IMR-90 (cell line): ENCODE data around the gene NELFE. TPM values are rescaled to one million over a fixed set of nuclear protein-coding genes. Genes with fewer than 3 reads are reported as not detected.

ENCODE experiments used
- ATAC-seq: fragments of 200-7000 bp; cut with Tn5 transposase; 2 replicates; pipeline ENCODE4 v1.9.1; 2020; ENCODE audit warnings: low read depth, mild to moderate bottlenecking, moderate library complexity
- BruUV-seq: library from RNA; stranded (reverse); fragments of 400-500 nt; replicated peaks from 2 replicates; lab custom pipeline; 2021; lab: Mats Ljungman, UMichigan
- CTCF ChIA-PET: fragments of 300-600 bp; formaldehyde crosslinking; extraction: SDS; loops from one replicate; lab custom pipeline; 2021; ENCODE audit warnings: antibody characterized with exemption; lab: Yijun Ruan, JAX
- POLR2A ChIA-PET: fragments of 300-600 bp; sonication (Branson Sonifier 250); formaldehyde crosslinking; loops from one replicate; lab custom pipeline; 2022; ENCODE audit warnings: antibody characterized with exemption; ENCODE audit not compliant: unreplicated experiment; lab: Charles Lee
- DNase-seq: peaks from one replicate; pipeline ENCODE4 v3.0.0; 2013
- H2AFZ ChIP-seq: replicated peaks from 2 replicates; pipeline ENCODE3; 2013; ENCODE audit warnings: low read length, mild to moderate bottlenecking; ENCODE audit not compliant: poor library complexity
- H2AK5ac ChIP-seq: 2 replicates; pipeline ENCODE4 v1.6.1; 2013; ENCODE audit warnings: low read depth, low read length, inconsistent platforms
- H2AK9ac ChIP-seq: replicated peaks from 2 replicates; pipeline ENCODE3; 2013; ENCODE audit warnings: mild to moderate bottlenecking, low read depth, low read length, moderate library complexity; ENCODE audit not compliant: poor library complexity
- H2BK120ac ChIP-seq: 2 replicates; pipeline ENCODE4 v1.6.1; 2013; ENCODE audit warnings: low read depth, low read length, inconsistent platforms
- H2BK15ac ChIP-seq: 3 replicates; pipeline ENCODE4 v1.6.1; 2013; ENCODE audit warnings: low read depth, low read length, inconsistent platforms
- H2BK20ac ChIP-seq: 2 replicates; pipeline ENCODE4 v1.6.1; 2013; ENCODE audit warnings: low read depth, mild to moderate bottlenecking, inconsistent platforms, low read length, moderate library complexity
- H2BK5ac ChIP-seq: 2 replicates; pipeline ENCODE4 v1.6.1; 2013; ENCODE audit warnings: mild to moderate bottlenecking, low read depth, low read length, inconsistent platforms; ENCODE audit not compliant: poor library complexity, severe bottlenecking
- H3K14ac ChIP-seq: replicated peaks from 2 replicates; pipeline ENCODE4 v1.6.1; 2013; ENCODE audit warnings: low read depth, low read length, inconsistent platforms
- H3K18ac ChIP-seq: 2 replicates; pipeline ENCODE4 v1.6.1; 2013; ENCODE audit warnings: low read depth, low read length, control low read depth
- H3K23ac ChIP-seq: 2 replicates; pipeline ENCODE4 v1.6.1; 2013; ENCODE audit warnings: low read depth, low read length, inconsistent platforms
- H3K27ac ChIP-seq: 2 replicates; pipeline ENCODE4 v1.5.1; 2013; ENCODE audit warnings: mild to moderate bottlenecking, control low read depth, low read length; ENCODE audit not compliant: insufficient read depth
- H3K27me3 ChIP-seq: 2 replicates; pipeline ENCODE4 v1.6.1; 2013; ENCODE audit warnings: low read length; ENCODE audit not compliant: control insufficient read depth, insufficient read depth
- H3K36me3 ChIP-seq: 2 replicates; pipeline ENCODE4 v1.6.1; 2013; ENCODE audit warnings: low read length, mixed read lengths; ENCODE audit not compliant: control insufficient read depth, insufficient read depth
- H3K4ac ChIP-seq: 2 replicates; pipeline ENCODE4 v1.6.1; 2013; ENCODE audit warnings: low read depth, low read length, inconsistent platforms
- H3K4me1 ChIP-seq: 2 replicates; pipeline ENCODE4 v1.6.1; 2013; ENCODE audit warnings: low read length, mixed read lengths; ENCODE audit not compliant: control insufficient read depth, insufficient read depth
- H3K4me2 ChIP-seq: 2 replicates; pipeline ENCODE4 v1.6.1; 2013; ENCODE audit warnings: low read depth, mild to moderate bottlenecking, control low read depth, low read length, moderate library complexity
- H3K4me3 ChIP-seq: 2 replicates; pipeline ENCODE4 v1.5.1; 2013; ENCODE audit warnings: low read depth, mild to moderate bottlenecking, control low read depth, low read length, moderate library complexity; ENCODE audit not compliant: insufficient read depth
- H3K56ac ChIP-seq: 2 replicates; pipeline ENCODE4 v1.6.1; 2013; ENCODE audit warnings: low read length, inconsistent platforms; ENCODE audit not compliant: insufficient read depth; ENCODE audit errors: extremely low read depth
- H3K79me1 ChIP-seq, 2 experiments: 2 replicates each; pipeline ENCODE4 v1.6.1; 2013; ENCODE audit warnings: low read length in 2 of 2, inconsistent platforms in 1 of 2, low read depth in 1 of 2
- H3K9ac ChIP-seq: 2 replicates; pipeline ENCODE4 v1.6.1; 2013; ENCODE audit warnings: low read depth, low read length, control low read depth
- H3K9me1 ChIP-seq: 2 replicates; pipeline ENCODE4 v1.6.1; 2013; ENCODE audit warnings: low read length, inconsistent platforms; ENCODE audit not compliant: insufficient read depth
- H3K9me3 ChIP-seq: 2 replicates; pipeline ENCODE4 v1.6.1; 2013; ENCODE audit warnings: low read length; ENCODE audit not compliant: control insufficient read depth, insufficient read depth
- H4K20me1 ChIP-seq: 2 replicates; pipeline ENCODE4 v1.6.1; 2013; ENCODE audit warnings: low read length, inconsistent platforms; ENCODE audit not compliant: insufficient read depth
- H4K5ac ChIP-seq: 2 replicates; pipeline ENCODE4 v1.6.1; 2013; ENCODE audit warnings: mild to moderate bottlenecking, low read depth, low read length, control low read depth
- H4K8ac ChIP-seq, 2 experiments: 2 replicates each; pipeline ENCODE4 v1.6.1; 2013; ENCODE audit warnings: low read depth in 2 of 2, low read length in 2 of 2, control low read depth in 1 of 2, inconsistent platforms in 1 of 2
- H4K91ac ChIP-seq: 2 replicates; pipeline ENCODE4 v1.6.1; 2013; ENCODE audit warnings: low read depth, low read length, inconsistent platforms; ENCODE audit not compliant: insufficient read depth
- BHLHE40 ChIP-seq: fragments of 150-350 bp; IDR thresholded peaks from 2 replicates; pipeline ENCODE4 v1.6.1; 2016; ENCODE audit warnings: mild to moderate bottlenecking, low read depth, low read length
- MAZ ChIP-seq: IDR thresholded peaks from 2 replicates; pipeline ENCODE4 v1.6.1; 2012; ENCODE audit warnings: low read depth, mild to moderate bottlenecking, low read length, improper control_type of control experiment, moderate library complexity, borderline replicate concordance
- RAD21 ChIP-seq: IDR thresholded peaks from 2 replicates; pipeline ENCODE4 v1.6.1; 2012; ENCODE audit warnings: low read length, improper control_type of control experiment
- WGBS, 2 experiments: methylation state at CpG; one replicate each; pipeline versions ENCODE4 v1.1.5 to v1.1.7; 2013; ENCODE audit warnings: missing lambda C conversion rate in 2 of 2; ENCODE audit not compliant: insufficient read length in 1 of 2; ENCODE audit errors: extremely low coverage in 2 of 2; 5-methylcytosine and 5-hydroxymethylcytosine counted together
- dilution Hi-C: fragments of 300-500 bp; cut with HindIII; formaldehyde crosslinking; loops from one replicate; pipeline ENCODE4 v1.14.3; 2018; ENCODE audit warnings: low sequenced_read_pairs; ENCODE audit not compliant: unreplicated experiment
- in situ Hi-C: fragments of 300-500 bp; cut with MboI; formaldehyde crosslinking; loops from 3 replicates; pipeline ENCODE4 v1.14.3; 2019; ENCODE audit warnings: low sequenced_read_pairs, inconsistent platforms, mixed read lengths
- intact Hi-C: fragments of 100-400 bp; cut with micrococcal nuclease; formaldehyde crosslinking; loops from 2 replicates; pipeline ENCODE4 v1.10.0; 2022
- polyA plus RNA-seq, 3 experiments: library from polyadenylated mRNA; depleted of rRNA; stranded (reverse); fragments of >200 nt; gene quantifications; 2 replicates each; pipeline ENCODE4 v1.2.3, GENCODE V29; 2012; ENCODE audit warnings: low replicate concordance in 1 of 3
- total RNA-seq: library from RNA; depleted of rRNA; stranded (reverse); fragments of >200 nt; gene quantifications from 2 replicates; pipeline ENCODE4 v1.2.3, GENCODE V29; 2012

The NELFE gene
- total and polyA plus RNA-seq, 2 of the 4 experiments (the other 2 are of a cell fraction), result 63.6 to 76.0 TPM

DNA sequence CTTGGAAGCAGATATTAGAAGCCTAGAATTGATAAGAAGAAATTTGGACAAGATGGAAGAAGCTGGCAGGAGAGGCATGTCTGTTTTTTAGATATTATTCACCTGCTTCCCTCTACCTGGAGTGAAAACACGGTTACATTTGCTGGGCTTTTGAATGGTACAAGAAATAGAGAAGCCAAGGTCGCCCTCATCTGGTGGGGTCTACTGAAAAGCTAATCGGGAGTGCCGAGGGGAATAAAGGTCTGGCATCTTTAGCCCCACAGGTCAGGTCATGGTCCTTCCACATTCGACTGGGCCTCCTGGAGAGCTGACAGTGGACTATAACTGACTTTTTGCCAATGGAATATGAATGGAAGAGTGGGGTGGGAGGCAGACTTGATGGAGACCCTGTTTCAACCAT lies 35.8 kb downstream of the NELFE start:
- Histone ChIP-seq H4K5ac (no peak overlapping the region), H3K18ac (no peak overlapping the region), H4K91ac (no peak overlapping the region), H2AK5ac (no peak overlapping the region), H2AK9ac (peak overlapping the region; percentile 65), H2BK5ac (no peak overlapping the region), H3K56ac (no peak overlapping the region), H3K4me3 (no peak overlapping the region), H3K9ac (no peak overlapping the region), H2AFZ (peak overlapping the region; percentile 58), H3K4me1 (peaks cover 6% of the 10 kb centered on the region; the same call in 1 of the 2 replicates), H3K27me3 (0 out of 2 replicates have a peak, but pooled peaks cover 2% of the 10 kb centered on the region), H3K4ac (no peak overlapping the region), H3K79me1 (no peaks in the 10 kb centered on the region), H3K23ac (no peak overlapping the region), H4K20me1 (no peaks in the 10 kb centered on the region), H4K8ac (no peak overlapping the region), H3K9me1 (0 out of 2 replicates have a peak, but pooled peaks cover 3% of the 10 kb centered on the region), H3K27ac (no peak overlapping the region), H2BK120ac (no peak overlapping the region), H2BK15ac (no peak overlapping the region), H3K36me3 (no peaks in the 10 kb centered on the region), H2BK20ac (no peak overlapping the region), H3K9me3 (no peaks in the 10 kb centered on the region), H3K14ac (no peak overlapping the region), H3K4me2 (no peak overlapping the region)
- no CpG with 5 or more reads among the region's 5 CpGs for WGBS, 2 experiments
- CTCF ChIA-PET, result interaction anchor here (0.8 to 0.9 kb wide), 2 partner anchors 13 to 17 kb away, joined by 3 read pairs; no protein-coding TSS in a partner anchor
- in situ Hi-C loops (no loop called here), intact Hi-C loops (no loop called here), dilution Hi-C loops (no loop called here)
- BruUV-seq, result no TSS peak
- ATAC-seq, result no peak
- no peak for DNase-seq
- POLR2A ChIA-PET, result no interaction called here
- TF ChIP-seq RAD21, result peak; percentile 14; the same call in 1 of the 2 replicates
- TF ChIP-seq BHLHE40, result no peak
- TF ChIP-seq MAZ, result no peak
